ENCODE results near the gene ARRDC5.

The ARRDC5 gene

GRCh38 chr19:4844348-4845179 lies 58.1 kb downstream of the ARRDC5 start:
- ATAC-seq (ENCODE audit: low read depth) (no peak), DNase-seq (ENCODE audit: low spot score in 2 of 2) (no peak)
- Mint-ChIP-seq H3K4me3 (no peak overlapping the region), H3K36me3 (peaks cover 19% of the 10 kb centered on the region), H3K27ac (no peak overlapping the region), H3K4me1 (peaks cover 14% of the 10 kb centered on the region), H3K9me3 (no peaks in the 10 kb centered on the region), H3K27me3 (no peaks in the 10 kb centered on the region)

- Mint-ChIP-seq H3K9me3 (no peaks in the 10 kb centered on the region), H3K36me3 (peaks cover 25% of the 10 kb centered on the region), H3K4me3 (no peak overlapping the region), H3K27ac (no peak overlapping the region), H3K4me1 (peaks cover 11% of the 10 kb centered on the region), H3K27me3 (no peaks in the 10 kb centered on the region)
- ATAC-seq (ENCODE audit: low read depth) (no peak), DNase-seq (ENCODE audit: low spot score in 2 of 2) (no peak)
Observed at GRCh38 chr19:4843647-4843965, 59.1 kb downstream of the ARRDC5 start.
